Femur (tissue), 1 donor: Measurements from ENCODE around the gene MICAL1.
A peak's percentile ranks its signal among the peaks of the same experiment; 100 is the strongest.

Experiments
- DNase-seq: peaks from one replicate; pipeline ENCODE4 v3.0.0-alpha.2; 2017

The MICAL1 gene

GRCh38 chr6:109428889-109429477 is 26.6 kb downstream of the MICAL1 start:
- peak; percentile 75 for DNase-seq

GRCh38 chr6:109424946-109425345 is 30.6 kb downstream of the MICAL1 start:
- no peak for DNase-seq

GRCh38 chr6:109421184-109421583 is 34.4 kb downstream of the MICAL1 start:
- DNase-seq, result no peak

DNA sequence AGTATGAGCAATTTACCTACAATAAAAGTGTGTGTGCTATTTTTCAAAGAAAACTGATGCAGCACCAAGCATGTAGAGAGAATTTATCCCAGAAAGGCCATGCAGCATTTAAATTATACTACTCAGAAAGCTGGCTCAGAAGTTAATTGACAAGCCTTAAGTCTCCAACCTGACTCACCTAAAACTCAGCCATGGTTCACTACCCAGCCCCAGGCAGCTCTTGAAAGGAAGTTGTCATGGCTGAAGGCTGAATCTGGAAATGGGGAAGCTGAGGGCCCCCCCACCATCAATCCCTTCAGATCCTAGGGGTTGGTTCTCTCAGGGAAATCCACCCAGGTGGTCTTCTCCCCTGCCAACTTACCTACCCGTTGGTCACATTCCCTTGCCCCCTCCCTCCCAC is 34.8 kb downstream of the MICAL1 start:
- no peak for DNase-seq

DNA sequence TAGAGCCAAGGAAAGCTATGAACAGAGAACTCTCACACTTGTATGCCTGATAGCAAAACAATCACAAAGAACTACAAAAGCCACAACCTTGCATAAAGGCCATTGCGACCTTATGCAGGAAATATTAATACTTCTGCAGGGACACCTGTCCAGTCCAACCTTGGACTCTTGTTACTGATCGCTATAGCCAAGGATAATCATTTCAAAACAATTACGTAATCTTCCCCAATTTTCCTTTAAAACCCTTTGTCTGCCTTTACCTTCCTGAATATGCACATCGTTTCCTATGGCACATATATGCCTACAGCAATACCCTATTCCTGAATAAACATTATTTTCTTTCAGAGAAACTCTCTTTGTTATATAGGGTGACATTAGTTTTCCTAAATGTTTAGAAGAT is 37.9 kb downstream of the MICAL1 start:
- DNase-seq, result no peak

DNA sequence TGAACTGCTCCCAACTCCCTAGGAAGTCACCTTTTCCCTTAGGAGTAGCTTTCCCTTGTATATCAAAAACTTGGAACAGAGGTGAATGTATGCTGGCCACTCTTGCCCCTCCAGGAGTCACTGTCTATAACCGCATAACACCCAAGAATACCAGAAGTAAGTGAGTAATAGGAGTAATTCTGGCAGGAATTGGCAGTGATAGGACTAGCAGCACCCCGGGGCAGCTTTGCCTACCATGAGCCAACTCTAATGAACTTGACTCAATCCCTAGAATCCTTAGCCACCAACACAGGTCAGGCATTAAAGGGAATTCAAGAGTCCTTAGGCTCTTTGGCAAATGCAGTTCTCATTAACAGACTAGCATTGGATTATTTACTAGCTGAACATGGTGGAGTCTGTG is 44.5 kb downstream of the MICAL1 start:
- DNase-seq, result no peak

GRCh38 chr6:109406196-109406595 is 49.4 kb downstream of the MICAL1 start:
- DNase-seq, result no peak

DNA sequence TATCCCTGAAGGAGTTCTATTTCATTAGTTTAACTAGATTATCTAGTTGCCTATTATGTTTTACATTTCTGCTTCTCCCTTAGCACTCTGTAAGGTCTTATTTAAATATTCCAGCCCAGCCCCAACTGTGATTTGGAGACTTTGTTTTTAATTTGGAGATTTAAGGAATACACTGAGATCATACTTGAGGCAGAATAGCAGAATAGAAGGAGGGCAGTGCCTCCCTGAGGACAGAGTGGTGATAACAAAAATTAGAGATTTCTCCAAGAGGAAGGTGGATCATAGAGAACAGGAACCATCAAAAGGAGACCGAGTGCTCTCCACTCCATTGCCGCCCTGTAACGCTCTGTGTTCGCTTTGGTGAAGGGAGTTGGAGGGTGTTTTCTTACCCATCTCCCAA is 58.6 kb downstream of the MICAL1 start:
- no peak for DNase-seq

GRCh38 chr6:109396046-109396718 is 59.4 kb downstream of the MICAL1 start:
- DNase-seq, result no peak
